GM12801 (cell line): Measurements from ENCODE around the gene APOL2.

ENCODE experiments used
- TF ChIP-seq, protein P1 (sequence below): IDR thresholded peaks from one replicate; pipeline ENCODE4 v1.5.1; 2011; ENCODE audit warnings: control low read depth; ENCODE audit not compliant: insufficient read length; ENCODE audit errors: extremely low read depth

Gene APOL2

DNA sequence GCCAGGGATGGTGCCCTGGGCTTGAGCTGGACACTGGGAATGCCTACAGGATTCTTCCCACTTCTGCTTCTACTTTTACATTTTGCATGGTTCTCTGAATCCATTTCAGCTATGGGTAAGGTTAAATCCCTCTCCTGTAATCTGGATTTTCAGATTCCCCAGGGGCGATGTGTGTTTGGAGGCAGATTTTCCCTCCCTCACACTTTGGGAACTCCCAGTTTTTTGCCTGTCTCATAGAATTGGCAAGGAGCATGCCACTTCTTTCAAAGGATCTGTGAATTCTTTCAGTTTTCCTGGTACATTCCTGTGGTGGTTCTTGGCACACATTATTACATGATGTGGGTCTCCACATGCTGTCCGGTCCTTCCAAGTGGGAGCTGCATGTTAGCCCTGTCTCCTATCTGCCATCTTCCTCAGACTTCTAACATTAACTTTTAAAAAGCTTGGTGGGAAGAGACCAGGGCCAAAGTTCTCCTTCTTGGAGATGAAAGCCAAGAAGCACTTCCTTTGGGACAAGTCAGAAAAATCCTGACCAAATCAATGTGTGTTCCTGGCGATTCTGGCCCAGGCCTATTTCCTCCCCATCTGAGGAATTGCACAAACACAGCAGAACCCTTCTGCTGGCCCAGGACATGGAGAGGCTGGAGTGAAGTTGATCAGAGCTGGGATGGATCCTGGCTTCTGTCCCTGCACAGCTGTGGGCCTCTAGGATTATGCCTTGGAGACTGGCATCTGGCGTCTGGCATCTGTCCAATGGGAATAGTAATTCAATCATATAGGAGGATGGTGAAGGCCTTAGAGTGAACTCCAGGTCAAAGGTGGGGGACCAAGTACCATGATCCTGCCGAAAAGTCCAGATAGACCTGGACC, 5.4 kb upstream of the APOL2 start:
- TF ChIP-seq, protein P1, sequence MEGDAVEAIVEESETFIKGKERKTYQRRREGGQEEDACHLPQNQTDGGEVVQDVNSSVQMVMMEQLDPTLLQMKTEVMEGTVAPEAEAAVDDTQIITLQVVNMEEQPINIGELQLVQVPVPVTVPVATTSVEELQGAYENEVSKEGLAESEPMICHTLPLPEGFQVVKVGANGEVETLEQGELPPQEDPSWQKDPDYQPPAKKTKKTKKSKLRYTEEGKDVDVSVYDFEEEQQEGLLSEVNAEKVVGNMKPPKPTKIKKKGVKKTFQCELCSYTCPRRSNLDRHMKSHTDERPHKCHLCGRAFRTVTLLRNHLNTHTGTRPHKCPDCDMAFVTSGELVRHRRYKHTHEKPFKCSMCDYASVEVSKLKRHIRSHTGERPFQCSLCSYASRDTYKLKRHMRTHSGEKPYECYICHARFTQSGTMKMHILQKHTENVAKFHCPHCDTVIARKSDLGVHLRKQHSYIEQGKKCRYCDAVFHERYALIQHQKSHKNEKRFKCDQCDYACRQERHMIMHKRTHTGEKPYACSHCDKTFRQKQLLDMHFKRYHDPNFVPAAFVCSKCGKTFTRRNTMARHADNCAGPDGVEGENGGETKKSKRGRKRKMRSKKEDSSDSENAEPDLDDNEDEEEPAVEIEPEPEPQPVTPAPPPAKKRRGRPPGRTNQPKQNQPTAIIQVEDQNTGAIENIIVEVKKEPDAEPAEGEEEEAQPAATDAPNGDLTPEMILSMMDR, result no peak

DNA sequence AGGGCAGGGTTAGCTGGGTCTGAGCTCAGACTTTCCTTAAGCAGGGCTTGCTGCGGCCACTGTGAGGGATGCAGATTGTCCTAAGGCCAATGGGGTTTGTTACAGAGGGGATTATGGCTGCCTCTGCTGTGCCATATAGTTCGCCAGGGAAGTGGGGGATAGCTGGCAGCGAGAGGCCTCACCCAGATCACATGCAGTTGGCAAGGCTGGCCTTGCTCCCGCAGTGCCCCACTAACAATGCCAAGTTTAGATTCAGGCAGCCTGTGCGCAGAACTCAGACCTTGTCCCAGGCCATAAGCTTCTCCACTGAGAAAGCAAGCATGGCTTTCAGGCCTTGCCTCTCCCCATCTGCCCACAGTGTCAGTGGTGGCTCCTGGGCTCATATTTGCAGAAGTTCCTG, 4.7 kb upstream of the APOL2 start:
- TF ChIP-seq, protein P1, result no peak

DNA sequence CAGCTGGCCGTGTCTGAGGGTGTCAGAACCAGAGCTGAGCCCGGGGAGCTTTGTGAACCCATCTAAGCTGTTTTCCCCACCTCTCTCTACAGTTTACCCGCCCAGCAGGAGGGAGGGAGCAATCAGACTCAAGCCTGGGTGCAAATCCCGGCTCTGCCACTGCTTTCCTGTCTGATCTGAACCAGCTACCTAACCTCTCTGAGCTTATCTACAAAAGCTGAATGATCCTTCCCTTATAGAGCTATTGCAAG, 252 bp downstream of the APOL2 start:
- TF ChIP-seq, protein P1, result no peak

DNA sequence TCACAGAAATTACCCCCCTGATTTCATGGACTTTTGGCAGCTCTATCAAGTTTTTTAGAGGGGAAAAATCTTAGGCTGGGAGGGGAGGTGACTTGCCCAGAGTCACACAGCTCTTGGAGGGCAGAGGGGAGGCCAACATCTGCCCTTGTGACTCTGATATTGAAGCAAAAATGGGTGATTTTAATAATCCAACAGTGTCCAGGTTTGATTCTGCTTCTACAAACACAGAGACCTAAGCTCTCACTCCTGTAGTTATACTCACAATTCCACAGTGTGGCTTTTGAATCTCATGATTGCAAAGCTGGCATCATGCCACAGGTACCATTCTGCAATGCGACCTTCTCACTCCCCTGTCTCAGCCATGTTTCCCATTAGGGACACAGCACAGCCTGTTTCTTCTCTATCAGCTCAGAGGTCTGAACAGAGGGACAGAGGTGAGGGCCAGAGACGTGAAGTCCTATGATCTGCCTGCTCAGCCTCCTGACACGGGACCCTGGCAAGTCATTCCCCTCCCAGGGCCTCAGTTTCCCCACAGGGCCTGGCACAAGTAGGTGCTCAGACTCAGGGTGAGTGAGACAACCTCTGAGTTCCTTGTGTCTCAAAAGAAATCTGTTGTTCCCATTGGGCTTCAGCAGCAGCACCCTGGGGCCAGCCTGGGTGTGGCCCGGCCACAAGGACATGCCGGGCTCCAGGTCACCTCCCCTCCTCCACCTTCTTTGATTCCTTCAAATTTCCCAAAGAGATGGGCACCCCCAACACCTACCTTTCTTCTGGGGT, 766 bp downstream of the APOL2 start:
- TF ChIP-seq, protein P1, result no peak

DNA sequence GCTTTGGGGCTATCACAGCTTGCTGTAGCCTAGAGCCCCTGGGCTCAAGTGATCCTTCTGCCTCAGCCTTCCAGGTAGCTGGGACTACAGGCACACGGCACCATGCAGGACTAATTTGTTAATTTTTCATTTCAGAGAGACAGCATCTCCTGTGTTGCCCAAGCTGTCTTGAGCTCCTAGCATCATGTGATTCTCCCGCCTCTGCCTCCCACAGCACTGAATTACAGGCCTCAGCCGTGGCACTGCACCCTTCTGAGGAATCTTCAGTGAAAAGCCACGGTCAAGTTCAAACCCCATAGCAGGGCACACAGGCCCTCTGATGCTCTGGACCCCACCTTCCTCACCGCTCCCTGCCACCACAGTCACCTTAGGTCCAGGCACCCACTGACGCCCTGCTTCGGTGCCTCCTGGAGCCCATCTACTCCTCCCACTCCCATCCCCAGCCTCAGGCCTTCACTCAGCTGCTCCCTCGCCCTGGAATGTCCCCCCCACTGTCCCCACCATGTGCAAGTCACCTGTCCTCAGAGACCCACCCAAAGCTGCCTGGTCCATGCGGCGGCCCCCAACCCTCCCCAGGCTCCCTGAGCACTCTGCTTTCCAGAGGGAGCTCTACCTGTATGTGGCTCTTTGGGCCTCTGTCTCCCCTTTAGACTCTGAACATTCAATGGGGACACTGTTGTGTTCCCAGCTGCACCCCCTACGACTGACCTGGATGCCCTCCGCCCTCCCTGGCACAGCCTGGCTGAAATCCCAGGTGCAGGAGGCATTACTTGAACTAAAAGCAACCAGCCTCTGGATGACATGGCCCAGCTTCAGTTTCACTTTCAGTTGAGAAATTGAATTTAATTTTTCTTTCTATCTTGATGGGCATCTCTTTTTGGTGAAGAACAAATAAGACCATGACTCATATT, 1.6 kb downstream of the APOL2 start:
- TF ChIP-seq, protein P1, result no peak

DNA sequence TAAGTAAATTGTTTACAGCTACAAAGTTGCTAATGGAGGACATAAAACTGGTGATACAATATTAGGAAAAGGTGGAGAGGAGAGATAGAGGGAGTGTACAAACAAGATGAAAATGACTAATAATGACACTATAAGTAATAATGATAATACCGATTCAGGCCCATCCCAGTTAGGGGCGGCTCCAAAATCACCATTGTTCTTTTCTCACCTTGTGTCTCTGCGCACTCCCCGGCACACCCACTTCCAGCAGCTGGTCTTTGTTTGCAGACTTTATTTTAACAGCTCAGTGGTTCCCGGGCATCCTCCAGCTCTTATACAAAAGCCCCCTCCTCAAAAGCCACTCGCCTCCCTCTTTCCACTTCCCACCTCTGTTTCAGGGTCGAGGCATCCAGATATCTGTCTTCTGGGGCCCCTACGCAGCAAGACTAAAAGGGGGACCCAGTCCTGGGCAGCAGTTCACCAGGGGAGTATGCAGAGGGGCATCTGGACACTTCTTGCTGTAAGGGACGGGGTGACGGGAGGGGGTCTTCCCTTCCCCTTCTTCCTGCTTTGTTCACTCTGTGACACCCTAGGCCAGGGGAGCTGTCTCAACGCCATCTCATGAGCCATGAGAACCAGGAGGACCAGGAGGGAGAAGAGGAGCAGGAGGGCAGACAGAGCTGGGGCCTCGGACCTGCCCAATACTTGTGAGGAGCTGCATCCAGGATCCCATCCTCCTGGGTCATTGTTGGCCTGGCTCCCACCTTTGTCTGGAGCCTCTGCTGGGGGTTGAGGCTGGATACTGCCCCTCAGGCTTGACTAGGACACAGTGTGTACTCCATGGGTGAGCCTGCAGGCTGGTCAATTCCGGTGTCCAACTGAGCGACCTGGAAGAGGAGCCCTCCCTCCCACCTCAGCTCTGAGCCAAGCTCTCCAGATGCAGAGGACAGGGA, 2.7 kb downstream of the APOL2 start:
- TF ChIP-seq, protein P1, result no peak
